Motor neuron (in vitro differentiated cells): ENCODE data around the gene S1PR4. TPM values are rescaled to one million over a fixed set of nuclear protein-coding genes. Genes with fewer than 3 reads are reported as not detected.
"Not testable (repeated sequence)": the region's sequence is repeated elsewhere in the genome, so short reads cannot be mapped to it uniquely, and the experiment has no call there.

ENCODE experiments used
- ATAC-seq, 8 experiments: fragments of 200-7000 bp; cut with Tn5 transposase; replicated peaks in 6 of 8; 2 replicates each; pipeline ENCODE4 v1.8.0; 2021; ENCODE audit warnings: mild to moderate bottlenecking in 8 of 8, moderate library complexity in 8 of 8
- H3K27ac ChIP-seq, 2 donors: fragments of 250-450 bp; sonication (Bioruptor Pico); 2 replicates each; pipeline ENCODE4 v1.9.0; 2021; ENCODE audit warnings: antibody characterized with exemption in 2 of 2, mild to moderate bottlenecking in 2 of 2, moderate library complexity in 1 of 2
- H3K4me1 ChIP-seq, 2 donors: fragments of 250-450 bp; sonication (Bioruptor Pico); replicated peaks in 1 of 2; 2 replicates each; pipeline ENCODE4 v1.6.1; 2021; ENCODE audit warnings: antibody characterized with exemption in 2 of 2, mild to moderate bottlenecking in 2 of 2, moderate library complexity in 1 of 2
- H3K4me3 ChIP-seq, 5 donors: fragments of 250-450 bp; sonication (Bioruptor Pico); 2 replicates each; pipeline ENCODE4 v1.9.0; 2021; ENCODE audit warnings: antibody characterized with exemption in 5 of 5, mild to moderate bottlenecking in 5 of 5, moderate library complexity in 4 of 5
- WGBS, 10 experiments: fragments of 450-650 bp; shearing (Covaris generic); methylation state at CpG; one replicate each; pipeline ENCODE4 v1.0.0; 2022; 5-methylcytosine and 5-hydroxymethylcytosine counted together
- in situ Hi-C, 9 experiments: fragments of 400-800 bp; cut with MboI; loops; one replicate each; pipeline ENCODE4 v1.15.0; 2021; ENCODE audit warnings: low sequenced_read_pairs in 9 of 9, low pct_unique_long_range_greater_than_20kb in 2 of 9; ENCODE audit not compliant: unreplicated experiment in 9 of 9
- total RNA-seq, 8 experiments: library from RNA; unstranded; fragments of 300-600 nt; gene quantifications; 2 replicates each; pipeline versions ENCODE4 v1.2.3 to v1.2.4, GENCODE V29; 2022

Gene S1PR4
- total RNA-seq, 8 experiments from 2014 or later = 0.13 to 0.45 (median 0.27) TPM; not detected in 4

- H3K4me3 ChIP-seq = no peak overlapping the region
- in situ Hi-C loops = no loop called here
- 70 to 100% (median 94%) methylated on average over 2 to 7 of the region's 42 CpGs; no CpG with 5 or more reads in 6 of the 10 experiments for WGBS, 10 experiments
- no peak for ATAC-seq
- H3K27ac ChIP-seq = no peak overlapping the region
- no peaks in the 10 kb centered on the region for H3K4me1 ChIP-seq
These were observed 17.7 kb downstream of the S1PR4 start for GRCh38 chr19:3196064-3196932.

DNA sequence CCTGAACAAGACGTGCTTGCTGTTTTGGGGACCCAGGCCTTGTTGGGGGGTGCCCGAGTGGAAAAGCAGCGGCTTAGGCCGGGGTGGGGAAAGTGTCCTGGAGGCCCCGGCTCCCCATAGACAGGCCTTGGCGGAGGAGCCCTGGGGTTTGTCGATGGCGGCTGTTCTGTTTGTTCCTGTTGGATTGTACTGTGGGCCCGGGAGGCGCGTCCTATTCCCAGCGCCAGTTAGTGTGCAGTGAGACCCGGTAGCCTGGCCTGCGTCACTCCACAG lies 18.3 kb downstream of the S1PR4 start:
- WGBS, 10 experiments = 80 to 100% (median 97%) methylated on average over 2 to 5 of the region's 14 CpGs; no CpG with 5 or more reads in 7 of the 10 experiments
- no peak overlapping the region for H3K4me3 ChIP-seq

DNA sequence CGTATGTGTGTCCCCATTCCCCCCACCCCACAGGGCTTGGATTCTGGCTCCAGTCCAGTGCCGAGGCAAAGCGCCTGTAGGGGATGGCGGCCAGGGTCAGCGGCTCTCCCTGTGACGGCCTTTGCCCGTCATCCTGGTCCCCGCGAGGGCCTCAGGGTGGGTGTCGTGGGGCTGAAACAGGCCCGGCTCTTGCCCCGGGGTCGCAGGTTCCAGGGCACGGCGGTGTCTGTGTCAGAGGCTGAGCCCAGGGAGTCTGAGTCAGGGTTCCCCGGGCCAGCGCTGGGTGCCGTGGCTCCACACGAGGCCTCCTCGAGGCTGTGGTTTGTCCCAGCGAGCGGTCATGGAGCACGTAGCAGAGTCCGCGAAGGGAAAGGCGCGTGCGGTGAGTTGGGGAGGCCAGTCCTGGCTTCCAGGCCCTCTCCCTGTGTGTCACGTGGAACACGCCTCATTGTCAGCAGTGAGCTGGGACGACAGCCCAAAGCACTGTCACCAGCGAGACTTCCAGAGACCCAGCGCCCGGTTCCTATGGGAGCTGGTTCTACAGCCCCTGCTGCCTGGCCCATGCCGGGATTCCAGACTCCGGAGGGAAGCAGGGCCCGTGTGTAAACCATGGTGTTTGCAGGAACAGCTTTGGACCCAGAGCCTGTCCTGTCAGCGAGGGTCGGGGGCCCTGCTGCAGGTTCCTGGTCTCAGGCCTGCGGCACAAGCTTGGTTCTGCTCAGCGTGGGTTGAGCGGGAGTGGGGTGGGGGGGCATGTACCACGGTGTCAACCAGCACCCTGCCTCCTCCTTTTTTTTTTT lies 20.5 kb downstream of the S1PR4 start:
- ATAC-seq = peak in 3 of 8 experiments; percentile 5 to 10 (median 7)
- WGBS, 10 experiments = 90 to 100% (median 100%) methylated on average over 2 to 5 of the region's 43 CpGs; no CpG with 5 or more reads in 5 of the 10 experiments
- no peak overlapping the region for H3K4me3 ChIP-seq
- in situ Hi-C loops = no loop called here
- no peak overlapping the region for H3K27ac ChIP-seq
- H3K4me1 ChIP-seq = no peaks in the 10 kb centered on the region

More for the DNA sequence above, 18.3 kb downstream of the S1PR4 start:
- Histone ChIP-seq H3K27ac (no peak overlapping the region), H3K4me1 (no peaks in the 10 kb centered on the region)
- in situ Hi-C loops = no loop called here
- no peak for ATAC-seq

DNA sequence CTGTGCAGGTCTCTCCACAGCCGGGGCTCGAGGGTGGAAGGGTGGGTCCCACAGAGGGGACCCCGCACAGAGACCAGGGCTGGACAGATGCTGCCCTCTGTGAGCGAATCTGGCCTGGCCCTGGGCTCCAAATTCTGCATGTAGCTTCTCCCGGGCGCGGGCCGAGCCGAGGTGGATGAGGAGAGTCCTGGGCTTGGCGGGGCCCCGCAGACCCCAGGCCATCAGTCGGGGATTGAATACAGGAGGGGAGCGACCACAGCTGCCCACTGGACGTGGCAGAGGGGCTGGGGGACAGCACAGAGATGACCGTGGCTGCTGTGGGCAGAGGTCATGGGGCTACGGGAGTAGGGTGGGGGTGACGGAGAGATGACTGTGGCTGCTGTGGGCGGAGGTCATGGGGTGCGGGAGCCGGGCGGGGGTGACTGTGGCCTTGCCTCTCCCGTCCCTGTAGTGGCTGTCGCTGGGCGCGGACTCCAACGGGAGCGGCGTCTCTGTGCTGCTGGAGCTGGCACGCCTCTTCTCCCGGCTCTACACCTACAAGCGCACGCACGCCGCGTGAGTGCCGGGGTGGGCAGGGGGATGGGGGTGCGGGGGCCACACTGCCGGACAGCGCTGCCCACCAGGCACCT lies 22.6 kb downstream of the S1PR4 start:
- WGBS, 10 experiments = 80 to 100% (median 100%) methylated on average over 2 to 8 of the region's 39 CpGs; no CpG with 5 or more reads in 7 of the 10 experiments
- Histone ChIP-seq H3K27ac (no peak overlapping the region), H3K4me3 (no peak overlapping the region), H3K4me1 (no peaks in the 10 kb centered on the region)
- peak in 1 of 8 experiments; percentile 3 for ATAC-seq
- in situ Hi-C loops = no loop called here

DNA sequence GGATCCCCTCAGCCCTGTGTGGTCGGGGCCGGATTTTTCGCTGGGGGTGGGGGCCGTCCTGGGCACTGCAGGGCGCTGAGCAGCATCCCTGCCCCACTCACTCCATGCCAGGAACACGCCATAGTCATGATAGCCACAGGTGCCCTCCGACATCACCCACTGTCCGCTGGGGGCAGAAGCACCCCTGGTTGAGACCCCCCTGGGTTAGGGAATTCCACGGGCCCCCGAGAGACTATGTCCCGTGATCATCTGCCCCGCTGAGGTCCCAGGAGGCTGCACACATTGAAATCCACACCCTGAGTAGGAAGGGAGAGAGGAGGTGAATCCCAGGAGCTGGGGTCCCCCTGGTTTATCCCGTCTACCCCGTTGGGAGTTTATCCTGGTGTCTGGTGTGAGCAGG lies 23.3 kb downstream of the S1PR4 start:
- ATAC-seq = no peak
- H3K4me1 ChIP-seq = no peaks in the 10 kb centered on the region
- no peak overlapping the region for H3K4me3 ChIP-seq
- no peak overlapping the region for H3K27ac ChIP-seq
- WGBS, 10 experiments = 96% methylated on average over 5 of the region's 14 CpGs; no CpG with 5 or more reads in 9 of the 10 experiments
- in situ Hi-C loops = no loop called here

GRCh38 chr19:3202346-3202745 lies 23.8 kb downstream of the S1PR4 start:
- in situ Hi-C loops = no loop called here
- no peak overlapping the region for H3K27ac ChIP-seq
- no peaks in the 10 kb centered on the region for H3K4me1 ChIP-seq
- 80 to 90% (median 86%) methylated on average over 1 to 10 of the region's 12 CpGs; no CpG with 5 or more reads in 7 of the 10 experiments for WGBS, 10 experiments
- ATAC-seq = no peak
- H3K4me3 ChIP-seq = no peak overlapping the region

- 90 to 100% (median 98%) methylated on average over 1 to 7 of the region's 7 CpGs; no CpG with 5 or more reads in 3 of the 10 experiments for WGBS, 10 experiments
- in situ Hi-C loops, H3K4me1 ChIP-seq: not testable (repeated sequence)
These were observed 24.3 kb downstream of the S1PR4 start for GRCh38 chr19:3202895-3203294.

GRCh38 chr19:3203805-3204645 lies 25.5 kb downstream of the S1PR4 start:
- peak in 3 of 8 experiments; percentile 6 to 14 (median 6) for ATAC-seq
- no peak overlapping the region for H3K27ac ChIP-seq
- no peak overlapping the region for H3K4me3 ChIP-seq
- in situ Hi-C loops = no loop called here
- H3K4me1 ChIP-seq = no peaks in the 10 kb centered on the region
- WGBS, 10 experiments = 100% methylated on average over 1 to 3 of the region's 43 CpGs; no CpG with 5 or more reads in 8 of the 10 experiments

More at GRCh38 chr19:3202895-3203294, 24.3 kb downstream of the S1PR4 start:
- not testable (repeated sequence) for H3K4me3 ChIP-seq, ATAC-seq, H3K27ac ChIP-seq

GRCh38 chr19:3204646-3205275 lies 26.2 kb downstream of the S1PR4 start:
- H3K4me1 ChIP-seq = no peaks in the 10 kb centered on the region
- no peak for ATAC-seq
- no peak overlapping the region for H3K4me3 ChIP-seq
- WGBS, 10 experiments = 96% methylated on average over 9 of the region's 35 CpGs; no CpG with 5 or more reads in 9 of the 10 experiments
- in situ Hi-C loops = no loop called here
- no peak overlapping the region for H3K27ac ChIP-seq

DNA sequence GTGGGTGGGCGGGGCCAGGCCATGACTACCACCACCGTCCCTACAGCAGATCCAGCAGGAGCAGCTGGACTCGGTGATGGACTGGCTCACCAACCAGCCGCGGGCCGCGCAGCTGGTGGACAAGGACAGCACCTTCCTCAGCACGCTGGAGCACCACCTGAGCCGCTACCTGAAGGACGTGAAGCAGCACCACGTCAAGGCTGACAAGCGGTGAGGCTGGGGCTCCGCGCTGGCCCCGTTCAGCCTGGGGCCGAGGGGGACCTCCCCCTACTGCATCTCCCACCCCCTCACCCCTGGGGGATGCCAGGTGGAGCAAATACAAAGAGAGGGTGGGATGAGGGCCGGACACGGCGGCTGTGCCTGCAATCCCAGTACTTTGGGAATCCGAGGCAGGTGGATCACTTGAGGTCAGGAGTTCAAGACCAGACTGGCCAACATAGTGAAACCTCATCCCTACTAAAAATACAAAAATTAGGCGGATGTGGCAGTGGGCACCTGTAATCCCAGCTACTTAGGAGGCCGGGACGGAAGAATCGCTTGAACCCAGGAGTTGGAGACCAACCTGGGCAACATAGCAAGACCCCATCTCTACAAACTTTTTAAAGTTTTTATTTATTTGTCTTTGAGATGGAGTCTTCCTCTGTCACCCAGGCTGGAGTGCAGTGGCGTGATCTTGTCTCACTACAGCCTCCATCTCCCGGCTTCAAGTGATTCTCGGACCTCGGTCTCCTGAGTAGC lies 27.8 kb downstream of the S1PR4 start:
- in situ Hi-C loops = no loop called here
- Histone ChIP-seq H3K4me3 (no peak overlapping the region), H3K27ac (no peak overlapping the region), H3K4me1 (no peaks in the 10 kb centered on the region)
- ATAC-seq = no peak
- WGBS, 10 experiments = 89 to 100% (median 100%) methylated on average over 1 to 7 of the region's 28 CpGs; no CpG with 5 or more reads in 2 of the 10 experiments

DNA sequence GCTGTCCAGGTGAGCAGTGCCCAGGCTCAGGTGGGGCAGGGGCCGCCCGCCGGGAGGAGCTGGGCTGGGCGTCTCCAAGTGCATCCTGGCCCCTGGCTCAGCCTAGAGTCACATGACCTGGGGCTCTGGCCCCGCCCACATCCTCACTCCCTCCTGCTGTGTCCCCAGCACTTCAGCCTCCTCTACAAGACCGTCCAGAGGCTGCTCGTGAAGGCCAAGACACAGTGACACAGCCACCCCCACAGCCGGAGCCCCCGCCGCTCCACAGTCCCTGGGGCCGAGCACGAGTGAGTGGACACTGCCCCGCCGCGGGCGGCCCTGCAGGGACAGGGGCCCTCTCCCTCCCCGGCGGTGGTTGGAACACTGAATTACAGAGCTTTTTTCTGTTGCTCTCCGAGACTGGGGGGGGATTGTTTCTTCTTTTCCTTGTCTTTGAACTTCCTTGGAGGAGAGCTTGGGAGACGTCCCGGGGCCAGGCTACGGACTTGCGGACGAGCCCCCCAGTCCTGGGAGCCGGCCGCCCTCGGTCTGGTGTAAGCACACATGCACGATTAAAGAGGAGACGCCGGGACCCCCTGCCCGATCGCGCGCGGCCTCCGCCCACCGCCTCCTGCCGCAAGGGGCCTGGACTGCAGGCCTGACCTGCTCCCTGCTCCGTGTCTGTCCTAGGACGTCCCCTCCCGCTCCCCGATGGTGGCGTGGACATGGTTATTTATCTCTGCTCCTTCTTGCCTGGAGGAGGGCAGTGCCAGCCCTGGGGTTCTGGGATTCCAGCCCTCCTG lies 29.1 kb downstream of the S1PR4 start:
- in situ Hi-C loops = no loop called here
- no peaks in the 10 kb centered on the region for H3K4me1 ChIP-seq
- peak in 3 of 8 experiments; percentile 21 to 33 (median 28) for ATAC-seq
- H3K27ac ChIP-seq = no peak overlapping the region
- 90 to 95% methylated on average over 2 to 11 of the region's 43 CpGs; no CpG with 5 or more reads in 8 of the 10 experiments for WGBS, 10 experiments
- H3K4me3 ChIP-seq = no peak overlapping the region
